Calu3 (cell line): Measurements from ENCODE around the gene SLF2. TPM values are rescaled to one million over a fixed set of nuclear protein-coding genes. Genes with fewer than 3 reads are reported as not detected.

Experiments
- BruUV-seq: library from RNA; stranded (reverse); fragments of 400-500 nt; replicated peaks from 2 replicates; lab custom pipeline; 2021; lab: Mats Ljungman, UMichigan
- CTCF ChIA-PET: fragments of 300-600 bp; sonication (Branson Sonifier 250); formaldehyde crosslinking; loops from one replicate; lab custom pipeline; 2022; ENCODE audit warnings: antibody characterized with exemption; lab: Charles Lee
- DNase-seq: peaks from one replicate; pipeline ENCODE4 v3.0.0; 2022
- H3K27ac Mint-ChIP-seq: one replicate; pipeline ENCODE4 v1.8.0; 2022; ENCODE audit warnings: mixed read lengths; ENCODE audit not compliant: unreplicated experiment
- H3K27me3 Mint-ChIP-seq: one replicate; pipeline ENCODE4 v1.8.0; 2022; ENCODE audit warnings: mixed read lengths; ENCODE audit not compliant: unreplicated experiment
- H3K36me3 Mint-ChIP-seq: one replicate; pipeline ENCODE4 v1.8.0; 2022; ENCODE audit warnings: mild to moderate bottlenecking, moderate library complexity, mixed read lengths; ENCODE audit not compliant: insufficient read depth, unreplicated experiment
- H3K4me1 Mint-ChIP-seq: one replicate; pipeline ENCODE4 v1.8.0; 2022; ENCODE audit warnings: mild to moderate bottlenecking, low read depth, mixed read lengths; ENCODE audit not compliant: unreplicated experiment
- H3K4me3 Mint-ChIP-seq: one replicate; pipeline ENCODE4 v1.8.0; 2022; ENCODE audit warnings: mild to moderate bottlenecking, low read depth, moderate library complexity, mixed read lengths; ENCODE audit not compliant: unreplicated experiment
- H3K9me3 Mint-ChIP-seq: one replicate; pipeline ENCODE4 v1.8.0; 2022; ENCODE audit warnings: low read depth, mixed read lengths; ENCODE audit not compliant: unreplicated experiment
- intact Hi-C: fragments of 100-400 bp; cut with micrococcal nuclease; formaldehyde crosslinking; loops from one replicate; pipeline ENCODE4 v1.10.0; 2022; ENCODE audit not compliant: unreplicated experiment
- total RNA-seq: library from RNA; stranded (reverse); gene quantifications from 2 replicates; pipeline ENCODE4 v1.2.3, GENCODE V29; 2022
- TF ChIP-seq, protein P1 (sequence below): fragments of 200-600 bp; IDR thresholded peaks from one replicate; pipeline ENCODE4 v1.8.0; 2022; ENCODE audit warnings: antibody characterized with exemption; ENCODE audit not compliant: unreplicated experiment

Gene SLF2
- total RNA-seq, 1 experiment from 2014 or later = 18.3 TPM

DNA sequence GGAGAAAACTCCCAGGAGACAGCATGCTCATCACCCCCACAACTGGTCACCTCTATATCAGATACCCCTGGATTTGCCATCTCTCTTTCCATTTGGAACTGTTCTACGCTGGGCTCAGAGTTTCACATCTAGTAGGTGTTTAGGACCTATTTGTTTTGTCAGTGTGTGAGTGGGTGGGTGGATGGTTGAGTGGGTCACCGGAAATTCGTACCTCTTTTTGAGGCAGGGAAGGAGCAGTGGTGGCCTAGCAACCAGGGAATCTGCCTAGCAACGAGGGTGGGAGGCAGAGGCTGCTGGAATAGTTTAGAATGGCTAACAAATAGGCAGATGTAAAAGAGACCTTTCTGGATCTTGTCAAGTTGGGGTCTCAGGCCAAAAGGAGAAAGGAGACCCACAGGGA, 23.2 kb upstream of the SLF2 start:
- no peak overlapping the region for H3K27ac Mint-ChIP-seq
- no peaks in the 10 kb centered on the region for H3K36me3 Mint-ChIP-seq
- H3K27me3 Mint-ChIP-seq = peaks cover 48% of the 10 kb centered on the region
- CTCF ChIA-PET = no interaction called here
- BruUV-seq = no TSS peak
- no peaks in the 10 kb centered on the region for H3K4me1 Mint-ChIP-seq
- H3K4me3 Mint-ChIP-seq = no peak overlapping the region
- H3K9me3 Mint-ChIP-seq = no peaks in the 10 kb centered on the region
- intact Hi-C loops = no loop called here
- TF ChIP-seq, protein P1, sequence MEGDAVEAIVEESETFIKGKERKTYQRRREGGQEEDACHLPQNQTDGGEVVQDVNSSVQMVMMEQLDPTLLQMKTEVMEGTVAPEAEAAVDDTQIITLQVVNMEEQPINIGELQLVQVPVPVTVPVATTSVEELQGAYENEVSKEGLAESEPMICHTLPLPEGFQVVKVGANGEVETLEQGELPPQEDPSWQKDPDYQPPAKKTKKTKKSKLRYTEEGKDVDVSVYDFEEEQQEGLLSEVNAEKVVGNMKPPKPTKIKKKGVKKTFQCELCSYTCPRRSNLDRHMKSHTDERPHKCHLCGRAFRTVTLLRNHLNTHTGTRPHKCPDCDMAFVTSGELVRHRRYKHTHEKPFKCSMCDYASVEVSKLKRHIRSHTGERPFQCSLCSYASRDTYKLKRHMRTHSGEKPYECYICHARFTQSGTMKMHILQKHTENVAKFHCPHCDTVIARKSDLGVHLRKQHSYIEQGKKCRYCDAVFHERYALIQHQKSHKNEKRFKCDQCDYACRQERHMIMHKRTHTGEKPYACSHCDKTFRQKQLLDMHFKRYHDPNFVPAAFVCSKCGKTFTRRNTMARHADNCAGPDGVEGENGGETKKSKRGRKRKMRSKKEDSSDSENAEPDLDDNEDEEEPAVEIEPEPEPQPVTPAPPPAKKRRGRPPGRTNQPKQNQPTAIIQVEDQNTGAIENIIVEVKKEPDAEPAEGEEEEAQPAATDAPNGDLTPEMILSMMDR = no peak
- DNase-seq = no peak

DNA sequence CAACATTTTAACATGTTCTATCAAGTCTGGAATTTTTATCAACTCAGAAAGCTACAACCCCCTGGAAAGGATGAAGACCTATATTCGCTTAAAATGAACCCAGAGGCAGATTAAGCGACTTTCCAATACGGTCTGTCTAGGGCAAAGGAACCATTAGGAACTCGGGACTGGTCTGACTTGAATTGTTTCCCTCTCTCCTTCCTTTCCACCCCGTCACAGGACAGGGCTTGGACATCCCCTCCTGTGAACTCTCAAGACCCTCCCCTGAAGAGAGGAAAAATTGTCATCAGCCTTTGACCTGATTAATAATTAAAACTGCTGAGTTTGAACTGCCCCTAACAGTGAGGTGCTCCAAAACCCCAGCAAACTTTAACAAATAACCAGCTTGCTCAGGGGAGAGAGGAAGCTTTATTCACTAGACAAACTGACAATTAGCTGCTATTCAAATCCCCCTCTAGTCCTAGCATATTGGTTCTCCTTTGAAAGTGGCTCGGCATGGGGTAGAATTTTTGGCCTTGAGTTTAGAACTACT, 22.6 kb upstream of the SLF2 start:
- CTCF ChIA-PET = no interaction called here
- Mint-ChIP-seq H3K36me3 (no peaks in the 10 kb centered on the region), H3K4me1 (no peaks in the 10 kb centered on the region), H3K9me3 (no peaks in the 10 kb centered on the region), H3K4me3 (no peak overlapping the region), H3K27me3 (peaks cover 48% of the 10 kb centered on the region), H3K27ac (no peak overlapping the region)
- intact Hi-C loops = no loop called here
- TF ChIP-seq, protein P1 = no peak
- no peak for DNase-seq
- no TSS peak for BruUV-seq

DNA sequence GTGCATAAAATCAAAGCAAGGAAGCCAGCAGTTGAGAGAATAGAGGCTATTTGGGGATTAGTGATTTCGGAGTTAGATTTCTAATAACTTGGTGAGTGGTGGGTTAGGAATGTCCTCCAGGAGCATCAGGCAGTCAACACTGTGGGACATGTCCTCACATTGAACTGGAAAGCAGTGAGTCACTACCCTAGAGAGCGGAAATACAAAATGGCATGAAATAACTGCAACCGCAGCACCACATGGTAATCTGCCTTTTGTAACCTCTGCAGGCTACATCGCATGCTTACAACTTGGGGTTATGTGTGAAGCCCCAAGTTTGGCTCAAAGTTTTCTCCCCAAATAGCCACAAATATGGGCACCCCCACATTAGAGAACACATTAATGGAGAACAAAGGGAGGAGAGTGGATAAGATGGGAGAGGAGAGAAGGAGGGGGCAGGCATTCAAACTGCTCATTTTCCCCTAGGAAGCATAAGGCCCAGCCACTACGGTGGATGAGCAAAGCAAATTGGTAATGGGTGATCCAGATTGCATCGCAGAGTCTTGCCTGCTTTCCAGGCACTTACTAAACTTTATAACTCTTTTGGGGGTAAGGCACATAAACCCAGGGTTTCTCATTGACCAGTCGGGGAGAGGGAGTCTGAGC, 22.0 kb upstream of the SLF2 start:
- TF ChIP-seq, protein P1 = no peak
- no peaks in the 10 kb centered on the region for H3K4me1 Mint-ChIP-seq
- no peak overlapping the region for H3K27ac Mint-ChIP-seq
- H3K9me3 Mint-ChIP-seq = no peaks in the 10 kb centered on the region
- H3K4me3 Mint-ChIP-seq = no peak overlapping the region
- intact Hi-C loops = no loop called here
- CTCF ChIA-PET = no interaction called here
- DNase-seq = peak; percentile 11
- H3K36me3 Mint-ChIP-seq = no peaks in the 10 kb centered on the region
- H3K27me3 Mint-ChIP-seq = peaks cover 48% of the 10 kb centered on the region
- BruUV-seq = no TSS peak

DNA sequence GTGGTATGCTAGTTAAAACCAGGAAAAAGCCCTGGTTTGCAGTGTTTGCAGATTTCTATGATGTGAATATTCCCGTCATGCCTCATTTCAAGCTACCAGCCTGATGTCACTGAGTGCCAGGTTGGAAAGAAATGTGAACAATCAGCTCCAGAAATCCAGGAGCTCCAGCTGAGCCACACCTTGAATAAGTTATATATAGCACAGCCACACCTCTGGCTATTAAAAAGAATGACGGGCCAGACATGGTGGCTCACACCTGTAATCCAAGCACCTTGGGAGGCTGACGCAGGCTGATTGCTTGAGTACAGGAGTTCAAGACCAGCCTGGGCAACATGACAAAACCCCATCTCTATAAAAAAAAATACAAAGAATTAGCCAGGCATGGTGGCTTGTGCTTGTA, 18.7 kb upstream of the SLF2 start:
- Mint-ChIP-seq H3K4me3 (no peak overlapping the region), H3K27ac (no peak overlapping the region), H3K36me3 (no peaks in the 10 kb centered on the region), H3K27me3 (peaks cover 21% of the 10 kb centered on the region), H3K4me1 (no peaks in the 10 kb centered on the region), H3K9me3 (no peaks in the 10 kb centered on the region)
- DNase-seq = no peak
- CTCF ChIA-PET = interaction anchor here (0.6 kb wide), 1 partner anchor 1973 kb away, joined by 7 read pairs; no protein-coding TSS in a partner anchor
- BruUV-seq = no TSS peak
- TF ChIP-seq, protein P1 = no peak
- intact Hi-C loops = no loop called here
